CD14-positive monocyte (primary cell): ENCODE data around the gene COL20A1. TPM values are rescaled to one million over a fixed set of nuclear protein-coding genes. Genes with fewer than 3 reads are reported as not detected.

Experiments
- DNase-seq, 3 donors: peaks; one replicate each; pipeline ENCODE4 v3.0.0-alpha.2; 2011 to 2022
- H2AFZ ChIP-seq: 2 replicates; pipeline ENCODE4 v1.6.0; 2012; ENCODE audit warnings: mild to moderate bottlenecking, low read depth, low read length, inconsistent platforms; ENCODE audit not compliant: insufficient read depth, poor library complexity, severe bottlenecking
- H3K27ac ChIP-seq, 2 donors: 1 replicate in 1 of 2; 2 replicates in 1 of 2; pipeline ENCODE4 v1.5.1; 2012 to 2013; ENCODE audit warnings: low read length in 2 of 2, control low read depth in 1 of 2, inconsistent platforms in 1 of 2, low read depth in 1 of 2, mild to moderate bottlenecking in 1 of 2
- H3K27me3 ChIP-seq, 2 donors: one replicate each; pipeline versions ENCODE4 v1.6.0 to v1.6.1; 2011 to 2013; ENCODE audit warnings: low read length in 2 of 2; ENCODE audit not compliant: control insufficient read depth in 2 of 2, insufficient read depth in 2 of 2
- H3K36me3 ChIP-seq, 2 donors: replicated peaks in 1 of 2; 1 replicate in 1 of 2; 2 replicates in 1 of 2; pipeline versions ENCODE4 v1.5.1 to v1.6.1; 2012 to 2013; ENCODE audit warnings: low read length in 2 of 2, control low read depth in 1 of 2, inconsistent platforms in 1 of 2, mild to moderate bottlenecking in 1 of 2; ENCODE audit not compliant: insufficient read depth in 2 of 2, control insufficient read depth in 1 of 2
- H3K4me1 ChIP-seq, 2 donors: 1 replicate in 1 of 2; 2 replicates in 1 of 2; pipeline versions ENCODE4 v1.5.1 to v1.6.1; 2012 to 2013; ENCODE audit warnings: low read length in 2 of 2, control low read depth in 1 of 2, inconsistent platforms in 1 of 2, mild to moderate bottlenecking in 1 of 2, moderate library complexity in 1 of 2; ENCODE audit not compliant: insufficient read depth in 2 of 2, control insufficient read depth in 1 of 2
- H3K4me2 ChIP-seq: replicated peaks from 2 replicates; pipeline ENCODE3; 2012; ENCODE audit warnings: low read length, moderate library complexity, mild to moderate bottlenecking; ENCODE audit not compliant: poor library complexity, severe bottlenecking; ENCODE audit errors: extremely low read depth
- H3K4me3 ChIP-seq, 3 experiments: fragments of 200-600 bp in 1 of 3; sonication (generic) in 1 of 3; replicated peaks in 1 of 3; 1 replicate in 2 of 3; 2 replicates in 1 of 3; pipeline ENCODE4 v1.5.1; 2011 to 2013; ENCODE audit warnings: low read length in 3 of 3, mild to moderate bottlenecking in 3 of 3, control low read depth in 2 of 3, low read depth in 2 of 3, inconsistent platforms in 1 of 3, moderate library complexity in 1 of 3
- H3K79me2 ChIP-seq: 2 replicates; pipeline ENCODE4 v1.6.0; 2012; ENCODE audit warnings: mild to moderate bottlenecking, control low read depth, inconsistent platforms, low read length, moderate library complexity; ENCODE audit not compliant: insufficient read depth
- H3K9ac ChIP-seq: 2 replicates; pipeline ENCODE4 v1.6.0; 2017; ENCODE audit warnings: low read length, mild to moderate bottlenecking; ENCODE audit not compliant: insufficient read depth, poor library complexity, severe bottlenecking
- H3K9me3 ChIP-seq, 2 donors: replicated peaks in 1 of 2; 1 replicate in 1 of 2; 2 replicates in 1 of 2; pipeline versions ENCODE4 v1.5.1 to v1.6.1; 2012 to 2013; ENCODE audit warnings: low read length in 2 of 2, control low read depth in 1 of 2; ENCODE audit not compliant: control insufficient read depth in 1 of 2, insufficient read depth in 1 of 2
- H4K20me1 ChIP-seq: 2 replicates; pipeline ENCODE4 v1.6.0; 2012; ENCODE audit warnings: mild to moderate bottlenecking, low read length, control low read depth, moderate library complexity; ENCODE audit not compliant: insufficient read depth
- H3K27ac Mint-ChIP-seq, 7 donors: one replicate each; pipeline ENCODE4 v1.8.0; 2020; ENCODE audit warnings: mild to moderate bottlenecking in 7 of 7, mixed read lengths in 7 of 7, moderate library complexity in 6 of 7, inconsistent platforms in 2 of 7
- H3K27me3 Mint-ChIP-seq, 3 donors: one replicate each; pipeline ENCODE4 v1.8.0; 2021 to 2022; ENCODE audit warnings: low read depth in 3 of 3, mild to moderate bottlenecking in 3 of 3, mixed read lengths in 3 of 3, moderate library complexity in 3 of 3, inconsistent platforms in 1 of 3
- H3K36me3 Mint-ChIP-seq, 2 donors: one replicate each; pipeline ENCODE4 v1.8.0; 2020; ENCODE audit warnings: mixed read lengths in 2 of 2, inconsistent platforms in 1 of 2, mild to moderate bottlenecking in 1 of 2
- H3K4me1 Mint-ChIP-seq: one replicate; pipeline ENCODE4 v1.8.0; 2020; ENCODE audit warnings: mild to moderate bottlenecking, mixed read lengths
- H3K4me3 Mint-ChIP-seq, 2 donors: one replicate each; pipeline ENCODE4 v1.8.0; 2020; ENCODE audit warnings: mild to moderate bottlenecking in 2 of 2, mixed read lengths in 2 of 2, moderate library complexity in 1 of 2
- H3K9me3 Mint-ChIP-seq, 7 donors: one replicate each; pipeline ENCODE4 v1.8.0; 2020 to 2022; ENCODE audit warnings: mixed read lengths in 7 of 7, mild to moderate bottlenecking in 6 of 7, moderate library complexity in 6 of 7, inconsistent platforms in 2 of 7
- CTCF ChIP-seq: fragments of 200-600 bp; IDR thresholded peaks from one replicate; pipeline ENCODE4 v1.8.0; 2022; ENCODE audit warnings: antibody characterized with exemption, mild to moderate bottlenecking
- WGBS: methylation state at CpG from one replicate; pipeline ENCODE4 v1.1.5; 2013; ENCODE audit warnings: missing lambda C conversion rate; ENCODE audit not compliant: insufficient coverage; 5-methylcytosine and 5-hydroxymethylcytosine counted together
- intact Hi-C, 2 donors: fragments of 100-400 bp; cut with micrococcal nuclease; formaldehyde crosslinking; loops; one replicate each; pipeline versions ENCODE4 v1.15.0 to v1.15.1; 2023
- polyA plus RNA-seq, 3 donors: library from polyadenylated mRNA; depleted of rRNA in 1 of 3; unstranded in 2 of 3; stranded (reverse) in 1 of 3; fragments of 300-500 nt in 2 of 3; fragments of >200 nt in 1 of 3; fragmentation: Illumina TruSeq in 2 of 3; gene quantifications; 1 replicate in 2 of 3; 2 replicates in 1 of 3; pipeline ENCODE4 v1.2.3, GENCODE V29; 2012 to 2021

The COL20A1 gene
- polyA plus RNA-seq, 3 donors = not detected

- WGBS = 97% methylated on average over 12 of the region's 15 CpGs
- no peak overlapping the region for H3K4me3 Mint-ChIP-seq
- no peak for TF ChIP-seq CTCF
These were observed 13.1 kb upstream of the COL20A1 start for GRCh38 chr20:63279931-63280330.

GRCh38 chr20:63280371-63280770 lies 12.6 kb upstream of the COL20A1 start:
- Histone ChIP-seq H3K36me3 (peaks cover 78 to 99% of the 10 kb centered on the region in 2 donors), H2AFZ (no peak overlapping the region), H3K27ac (no peak overlapping the region), H3K4me3 (no peak overlapping the region), H3K79me2 (peaks cover 20% of the 10 kb centered on the region), H3K9ac (no peak overlapping the region), H3K27me3 (no peaks in the 10 kb centered on the region), H3K4me1 (no peaks in the 10 kb centered on the region), H3K4me2 (no peak overlapping the region), H4K20me1 (peaks cover 52% of the 10 kb centered on the region), H3K9me3 (no peaks in the 10 kb centered on the region)
- Mint-ChIP-seq H3K4me3 (no peak overlapping the region), H3K9me3 (no peaks in the 10 kb centered on the region), H3K36me3 (peaks cover 52 to 91% of the 10 kb centered on the region in 2 donors), H3K4me1 (peaks cover 6% of the 10 kb centered on the region), H3K27ac (peak overlapping the region in 1 of 7 donors; percentile 50), H3K27me3 (peaks cover 0 to 2% (median 0%) of the 10 kb centered on the region in 3 donors)
- intact Hi-C loops = no loop called here
- no peak for TF ChIP-seq CTCF
- WGBS = 93% methylated on average over 6 of the region's 6 CpGs
- DNase-seq = no peak

More at GRCh38 chr20:63279931-63280330, 13.1 kb upstream of the COL20A1 start:
- Histone ChIP-seq H4K20me1 (peaks cover 56% of the 10 kb centered on the region), H3K9me3 (no peaks in the 10 kb centered on the region), H3K4me3 (no peak overlapping the region), H3K4me1 (no peaks in the 10 kb centered on the region), H3K27me3 (no peaks in the 10 kb centered on the region), H3K4me2 (no peak overlapping the region), H3K79me2 (peaks cover 24% of the 10 kb centered on the region), H3K9ac (no peak overlapping the region), H3K36me3 (peaks cover 74 to 94% of the 10 kb centered on the region in 2 donors), H2AFZ (no peak overlapping the region), H3K27ac (no peak overlapping the region)
- intact Hi-C loops = loop anchor here in 1 of 2 donors (10.0 kb wide), 1 partner anchor 625 kb away; no protein-coding TSS in a partner anchor
- peaks cover 10% of the 10 kb centered on the region for H3K4me1 Mint-ChIP-seq
- no peak for DNase-seq
- H3K27me3 Mint-ChIP-seq = peaks cover 0 to 2% (median 0%) of the 10 kb centered on the region in 3 donors
- no peak overlapping the region for H3K27ac Mint-ChIP-seq
- H3K36me3 Mint-ChIP-seq = peaks cover 51 to 91% of the 10 kb centered on the region in 2 donors
- no peaks in the 10 kb centered on the region for H3K9me3 Mint-ChIP-seq
